ENCODE data around the gene GAS6.

DNA sequence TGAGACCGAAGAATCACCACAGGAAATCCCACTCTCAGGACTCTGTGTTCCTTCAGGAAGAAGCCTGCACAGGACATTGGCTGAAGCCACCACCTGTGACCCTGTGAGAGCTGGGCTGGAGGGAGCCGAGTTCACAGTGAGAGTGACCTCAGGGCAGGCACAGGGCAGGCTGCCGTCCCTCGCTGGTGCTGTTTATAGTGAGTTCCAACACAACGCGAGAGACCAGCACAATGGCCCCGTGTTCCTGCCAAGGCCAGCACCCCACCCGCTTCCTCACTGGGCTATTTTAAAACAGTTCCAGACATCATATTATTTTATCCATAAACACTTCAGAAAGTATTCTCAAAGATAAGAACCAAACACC lies 18.4 kb upstream of the GAS6 start:
- TF ChIP-seq EP300 (IDR thresholded peaks at IDR 0.05; ENCODE audit: low read depth) = no peak
- TF ChIP-seq, protein P1, sequence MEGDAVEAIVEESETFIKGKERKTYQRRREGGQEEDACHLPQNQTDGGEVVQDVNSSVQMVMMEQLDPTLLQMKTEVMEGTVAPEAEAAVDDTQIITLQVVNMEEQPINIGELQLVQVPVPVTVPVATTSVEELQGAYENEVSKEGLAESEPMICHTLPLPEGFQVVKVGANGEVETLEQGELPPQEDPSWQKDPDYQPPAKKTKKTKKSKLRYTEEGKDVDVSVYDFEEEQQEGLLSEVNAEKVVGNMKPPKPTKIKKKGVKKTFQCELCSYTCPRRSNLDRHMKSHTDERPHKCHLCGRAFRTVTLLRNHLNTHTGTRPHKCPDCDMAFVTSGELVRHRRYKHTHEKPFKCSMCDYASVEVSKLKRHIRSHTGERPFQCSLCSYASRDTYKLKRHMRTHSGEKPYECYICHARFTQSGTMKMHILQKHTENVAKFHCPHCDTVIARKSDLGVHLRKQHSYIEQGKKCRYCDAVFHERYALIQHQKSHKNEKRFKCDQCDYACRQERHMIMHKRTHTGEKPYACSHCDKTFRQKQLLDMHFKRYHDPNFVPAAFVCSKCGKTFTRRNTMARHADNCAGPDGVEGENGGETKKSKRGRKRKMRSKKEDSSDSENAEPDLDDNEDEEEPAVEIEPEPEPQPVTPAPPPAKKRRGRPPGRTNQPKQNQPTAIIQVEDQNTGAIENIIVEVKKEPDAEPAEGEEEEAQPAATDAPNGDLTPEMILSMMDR (IDR thresholded peaks at IDR 0.05) = no peak
- TF ChIP-seq POLR2A (IDR thresholded peaks at IDR 0.05) = no peak
- TF ChIP-seq POLR2AphosphoS5 (IDR thresholded peaks at IDR 0.05) = no peak

Data from transverse colon (tissue), 4 donors.